GM19099 (cell line): ENCODE data around the gene HECTD1.

Experiments
- POLR2A ChIP-seq: IDR thresholded peaks from 3 replicates; pipeline ENCODE4 v1.6.1; 2011; ENCODE audit warnings: low read depth; ENCODE audit not compliant: insufficient read length; ENCODE audit errors: extremely low read depth

The HECTD1 gene

GRCh38 chr14:31205681-31206535, 1.7 kb downstream of the HECTD1 start:
- no peak for TF ChIP-seq POLR2A

GRCh38 chr14:31204593-31205534, 2.7 kb downstream of the HECTD1 start:
- no peak for TF ChIP-seq POLR2A

- TF ChIP-seq POLR2A: no peak
Observed at GRCh38 chr14:31203414-31203742, 4.2 kb downstream of the HECTD1 start.

- TF ChIP-seq POLR2A: no peak
Observed at GRCh38 chr14:31201111-31201510, 6.5 kb downstream of the HECTD1 start.

GRCh38 chr14:31200702-31200990, 6.9 kb downstream of the HECTD1 start:
- TF ChIP-seq POLR2A: no peak

- TF ChIP-seq POLR2A: no peak
Observed at GRCh38 chr14:31197671-31198070, 9.9 kb downstream of the HECTD1 start.

GRCh38 chr14:31196839-31197492, 10.6 kb downstream of the HECTD1 start:
- no peak for TF ChIP-seq POLR2A

GRCh38 chr14:31194661-31195060, 12.9 kb downstream of the HECTD1 start:
- no peak for TF ChIP-seq POLR2A

- TF ChIP-seq POLR2A: no peak
Observed at GRCh38 chr14:31194095-31194494, 13.5 kb downstream of the HECTD1 start.

GRCh38 chr14:31190717-31191263, 16.8 kb downstream of the HECTD1 start:
- TF ChIP-seq POLR2A: no peak

- TF ChIP-seq POLR2A: no peak
Observed at GRCh38 chr14:31190219-31190603, 17.4 kb downstream of the HECTD1 start.

- no peak for TF ChIP-seq POLR2A
Observed at GRCh38 chr14:31189346-31190218, 18.0 kb downstream of the HECTD1 start.

GRCh38 chr14:31188744-31189143, 18.8 kb downstream of the HECTD1 start:
- no peak for TF ChIP-seq POLR2A

- no peak for TF ChIP-seq POLR2A
Observed at GRCh38 chr14:31181271-31181670, 26.3 kb downstream of the HECTD1 start.
